Stimulated activated CD8-positive, alpha-beta memory T cell treated with anti-CD3 and anti-CD28 coated beads, Interleukin-4, amount 100 ng/mL, for 4 hours (primary cell): ENCODE measurements around the gene SEMA5A.

Experiments
- DNase-seq, 2 donors: peaks; one replicate each; pipeline ENCODE4 v3.0.0-alpha.2; 2020; ENCODE audit warnings: low read depth in 2 of 2, low spot score in 1 of 2

The SEMA5A gene

GRCh38 chr5:9089893-9090292 lies 456.0 kb downstream of the SEMA5A start:
- no peak for DNase-seq

- DNase-seq = no peak
Measured at GRCh38 chr5:9082996-9083395, 462.9 kb downstream of the SEMA5A start.

- DNase-seq = no peak
Measured at GRCh38 chr5:9072701-9073100, 473.2 kb downstream of the SEMA5A start.

- no peak for DNase-seq
Measured at GRCh38 chr5:9071524-9071923, 474.4 kb downstream of the SEMA5A start.

DNA sequence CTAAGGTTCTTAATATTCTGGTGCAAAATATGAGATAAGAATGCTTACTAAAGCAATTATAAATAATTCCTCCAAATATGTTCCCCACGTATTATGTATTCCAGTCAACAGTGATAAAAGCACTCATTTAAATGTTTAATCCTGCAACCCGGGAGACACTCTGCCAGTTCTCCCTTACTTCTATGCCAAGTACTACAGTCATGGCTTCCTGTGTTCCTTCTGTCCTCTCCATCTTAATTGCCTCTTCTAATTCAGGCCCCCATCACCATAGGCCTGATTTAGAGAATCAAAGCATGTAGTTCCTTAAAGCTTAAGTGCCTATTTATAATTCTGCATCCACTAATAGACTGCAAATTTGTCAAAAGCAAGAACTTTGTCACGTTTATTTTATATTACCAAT lies 474.8 kb downstream of the SEMA5A start:
- no peak for DNase-seq

DNA sequence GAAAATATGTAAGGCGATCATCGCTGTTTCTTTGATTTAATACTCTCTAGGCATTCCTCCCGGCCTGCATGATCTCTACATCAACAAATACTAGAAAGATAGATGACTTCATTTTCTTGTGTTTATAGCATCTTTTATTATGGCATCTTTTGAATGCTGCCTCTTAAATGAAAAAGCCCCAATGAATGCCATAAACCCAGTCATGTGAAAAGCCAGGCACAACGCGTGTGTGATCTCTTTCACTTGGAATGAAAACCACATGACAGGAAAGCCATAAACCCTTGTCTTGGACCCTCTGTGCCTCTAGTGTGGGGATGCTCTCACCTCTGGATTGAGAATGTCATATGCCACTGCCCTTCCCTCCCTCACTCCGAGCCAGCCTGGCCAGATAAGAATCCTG lies 476.2 kb downstream of the SEMA5A start:
- no peak for DNase-seq

DNA sequence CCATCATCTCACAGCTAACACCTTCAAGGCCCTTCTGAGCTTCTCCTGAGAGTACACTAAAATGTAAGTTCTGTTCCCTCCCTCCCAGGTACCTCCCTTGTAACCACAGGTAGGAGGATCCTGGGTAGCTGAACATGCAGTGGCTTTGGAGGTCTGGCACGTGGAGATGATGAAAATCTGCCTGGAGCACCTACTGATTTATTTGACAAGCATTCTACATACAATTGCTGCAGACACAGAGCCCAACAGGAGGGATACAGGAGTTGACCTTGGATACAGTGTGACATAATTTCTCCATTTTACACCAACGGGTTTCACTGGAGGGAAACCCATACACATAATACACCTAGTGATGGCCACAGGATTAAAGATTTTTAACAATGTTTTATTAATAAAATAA lies 478.7 kb downstream of the SEMA5A start:
- DNase-seq = no peak

DNA sequence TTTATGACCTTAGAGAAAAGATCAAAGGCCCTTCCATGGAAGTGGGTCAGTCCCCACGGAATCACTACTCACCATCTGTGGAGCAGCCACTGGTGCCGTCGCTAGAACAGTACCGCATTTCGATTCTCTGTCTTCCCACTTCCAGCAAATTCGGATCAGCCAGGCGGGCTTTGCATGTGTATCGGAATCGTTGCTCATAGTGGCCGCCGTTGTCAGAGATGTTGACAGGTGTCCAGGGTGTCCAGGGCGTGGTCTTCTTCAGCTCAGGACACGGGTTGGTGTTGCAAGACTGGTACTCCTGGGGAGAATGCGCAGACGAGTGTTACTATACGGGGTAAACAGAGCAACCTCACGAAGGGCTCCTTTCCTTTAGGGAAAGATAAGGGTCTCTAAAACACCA lies 479.5 kb downstream of the SEMA5A start:
- DNase-seq = no peak

- DNase-seq = no peak
Measured at GRCh38 chr5:9063615-9064245, 482.1 kb downstream of the SEMA5A start.

DNA sequence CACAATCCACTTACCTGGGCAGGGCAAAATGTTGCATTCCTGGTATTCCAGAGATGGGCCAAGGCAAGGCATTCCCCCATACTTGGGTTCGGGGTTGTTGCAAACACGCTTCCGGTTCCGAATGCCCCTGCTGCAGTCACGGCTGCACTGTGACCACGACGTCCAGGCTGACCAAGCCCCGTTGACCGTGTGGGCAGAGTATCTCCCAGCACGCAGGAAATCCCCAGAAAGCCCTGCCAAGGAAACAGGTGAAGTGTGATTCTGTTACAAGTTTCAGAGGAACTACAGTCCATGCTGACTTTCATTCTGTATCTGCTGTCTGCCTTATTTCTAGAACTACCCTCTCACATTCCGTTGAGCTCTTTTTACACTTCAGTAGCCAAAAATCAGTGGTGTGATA lies 483.0 kb downstream of the SEMA5A start:
- DNase-seq = no peak

- DNase-seq = no peak
Measured at GRCh38 chr5:9059920-9060691, 485.8 kb downstream of the SEMA5A start.

DNA sequence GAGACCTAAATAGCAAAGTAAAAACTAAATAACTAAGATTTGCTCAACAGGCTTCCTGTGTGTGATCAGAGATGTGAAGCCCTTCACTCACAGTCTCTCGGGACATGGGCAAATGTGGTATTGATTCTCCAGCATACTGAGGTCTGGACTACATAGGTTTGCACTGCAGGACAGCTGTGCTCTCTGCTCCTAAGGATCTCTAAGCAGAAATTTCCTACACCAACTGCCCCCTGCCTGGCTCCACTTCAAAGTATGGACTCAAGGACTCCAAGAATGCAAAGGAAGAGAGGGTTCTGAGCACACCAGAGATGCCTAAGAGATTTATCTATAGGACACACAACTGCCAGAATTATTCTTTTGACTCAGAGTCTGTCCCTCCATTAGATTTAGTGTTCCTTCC lies 487.2 kb downstream of the SEMA5A start:
- no peak for DNase-seq

GRCh38 chr5:9058161-9058560 lies 487.7 kb downstream of the SEMA5A start:
- no peak for DNase-seq

GRCh38 chr5:9057406-9058000 lies 488.4 kb downstream of the SEMA5A start:
- DNase-seq = no peak

GRCh38 chr5:9056046-9056445 lies 489.8 kb downstream of the SEMA5A start:
- DNase-seq = no peak

GRCh38 chr5:9054821-9055589 lies 490.9 kb downstream of the SEMA5A start:
- no peak for DNase-seq

- no peak for DNase-seq
Measured at GRCh38 chr5:9054322-9054721, 491.6 kb downstream of the SEMA5A start.

GRCh38 chr5:9052421-9052820 lies 493.5 kb downstream of the SEMA5A start:
- no peak for DNase-seq

- no peak for DNase-seq
Measured at GRCh38 chr5:9051779-9052178, 494.1 kb downstream of the SEMA5A start.

GRCh38 chr5:9047932-9048331 lies 497.9 kb downstream of the SEMA5A start:
- no peak for DNase-seq

GRCh38 chr5:9046756-9047481 lies 499.0 kb downstream of the SEMA5A start:
- no peak for DNase-seq
